B cell (primary cell): Measurements from ENCODE around the gene CRTC3. TPM values are rescaled to one million over a fixed set of nuclear protein-coding genes. Genes with fewer than 3 reads are reported as not detected.

ENCODE experiments used
- ATAC-seq: fragments of 200-7000 bp; cut with Tn5 transposase; one replicate; pipeline ENCODE4 v1.10.0; 2021; ENCODE audit warnings: low read depth, mild to moderate bottlenecking, moderate number of reproducible peaks, moderate library complexity
- CTCF ChIA-PET: fragments of 350-600 bp; sonication (Branson Sonifier 250); formaldehyde crosslinking; loops from one replicate; lab custom pipeline; 2021; ENCODE audit warnings: antibody characterized with exemption, inconsistent platforms; lab: Charles Lee
- POLR2A ChIA-PET: fragments of 350-600 bp; sonication (Branson Sonifier 250); formaldehyde crosslinking; loops from one replicate; lab custom pipeline; 2021; ENCODE audit warnings: antibody characterized with exemption; lab: Charles Lee
- DNase-seq: peaks from one replicate; pipeline ENCODE4 v3.0.0; 2013
- H2AFZ ChIP-seq: 2 replicates; pipeline ENCODE4 v1.6.1; 2012; ENCODE audit warnings: mild to moderate bottlenecking, low read depth, low read length; ENCODE audit not compliant: insufficient read depth, poor library complexity, severe bottlenecking
- H3K27ac ChIP-seq, 2 donors: 1 replicate in 1 of 2; 2 replicates in 1 of 2; pipeline ENCODE4 v1.5.1; 2012 to 2013; ENCODE audit warnings: low read length in 2 of 2, mild to moderate bottlenecking in 2 of 2, moderate library complexity in 1 of 2
- H3K27me3 ChIP-seq, 4 experiments: fragments of 200-600 bp in 1 of 4; sonication (generic) in 1 of 4; replicated peaks in 1 of 4; 1 replicate in 2 of 4; 2 replicates in 2 of 4; pipeline versions ENCODE4 v1.6.1 to v1.7.0; 2013 to 2016; ENCODE audit warnings: low read length in 3 of 4, mild to moderate bottlenecking in 2 of 4, mixed read lengths in 1 of 4, moderate library complexity in 1 of 4; ENCODE audit not compliant: insufficient read depth in 4 of 4, control insufficient read depth in 3 of 4; ENCODE audit errors: control extremely low read depth in 1 of 4
- H3K36me3 ChIP-seq, 2 experiments: replicated peaks in 1 of 2; 1 replicate in 1 of 2; 2 replicates in 1 of 2; pipeline versions ENCODE4 v1.6.1 to v1.7.1; 2013; ENCODE audit warnings: low read length in 1 of 2; ENCODE audit not compliant: insufficient read depth in 2 of 2, control insufficient read depth in 1 of 2; ENCODE audit errors: control extremely low read depth in 1 of 2, extremely low read depth in 1 of 2
- H3K4me1 ChIP-seq, 2 donors: fragments of 200-600 bp in 1 of 2; sonication (generic) in 1 of 2; 1 replicate in 1 of 2; 2 replicates in 1 of 2; pipeline versions ENCODE4 v1.5.1 to v1.6.1; 2013 to 2017; ENCODE audit warnings: low read length in 2 of 2; ENCODE audit not compliant: control insufficient read depth in 2 of 2, insufficient read depth in 2 of 2
- H3K4me2 ChIP-seq: replicated peaks from 2 replicates; pipeline ENCODE3; 2012; ENCODE audit warnings: mild to moderate bottlenecking, low read depth, low read length; ENCODE audit not compliant: poor library complexity, severe bottlenecking
- H3K4me3 ChIP-seq, 5 experiments: fragments of 200-600 bp in 1 of 5; sonication (generic) in 1 of 5; 1 replicate in 3 of 5; 2 replicates in 2 of 5; pipeline versions ENCODE4 v1.5.1 to v1.7.0; 2011 to 2016; ENCODE audit warnings: low read length in 4 of 5, mild to moderate bottlenecking in 4 of 5, low read depth in 2 of 5, control low read depth in 1 of 5, moderate library complexity in 1 of 5; ENCODE audit not compliant: insufficient read depth in 1 of 5; ENCODE audit errors: control extremely low read depth in 1 of 5, extremely low read depth in 1 of 5
- H3K79me2 ChIP-seq: fragments of 200-600 bp; sonication (generic); one replicate; pipeline ENCODE4 v1.6.0; 2016; ENCODE audit warnings: low read length; ENCODE audit not compliant: control insufficient read depth, insufficient read depth
- H3K9ac ChIP-seq: fragments of 200-600 bp; sonication (generic); 2 replicates; pipeline ENCODE4 v1.6.1; 2017; ENCODE audit warnings: mild to moderate bottlenecking, low read length, moderate library complexity
- H3K9me3 ChIP-seq, 3 donors: one replicate each; pipeline versions ENCODE4 v1.6.1 to v1.7.1; 2013; ENCODE audit warnings: low read length in 2 of 3; ENCODE audit not compliant: control insufficient read depth in 2 of 3, insufficient read depth in 1 of 3; ENCODE audit errors: control extremely low read depth in 1 of 3
- H4K20me1 ChIP-seq: 2 replicates; pipeline ENCODE4 v1.6.0; 2012; ENCODE audit warnings: mild to moderate bottlenecking, low read length; ENCODE audit not compliant: insufficient read depth, control insufficient read depth, poor library complexity, severe bottlenecking
- H3K27ac Mint-ChIP-seq: one replicate; pipeline ENCODE4 v1.8.0; 2021; ENCODE audit warnings: mixed read lengths
- H3K27me3 Mint-ChIP-seq: one replicate; pipeline ENCODE4 v1.8.0; 2021; ENCODE audit warnings: mixed read lengths
- H3K4me1 Mint-ChIP-seq: one replicate; pipeline ENCODE4 v1.8.0; 2021; ENCODE audit warnings: mixed read lengths
- H3K4me3 Mint-ChIP-seq: one replicate; pipeline ENCODE4 v1.8.0; 2021; ENCODE audit warnings: mixed read lengths
- H3K9me3 Mint-ChIP-seq: one replicate; pipeline ENCODE4 v1.8.0; 2022; ENCODE audit warnings: mixed read lengths; ENCODE audit not compliant: insufficient read depth
- CTCF ChIP-seq: fragments of 200-600 bp; IDR thresholded peaks from one replicate; pipeline ENCODE4 v1.8.0; 2022; ENCODE audit warnings: antibody characterized with exemption, mild to moderate bottlenecking
- EZH2 ChIP-seq: IDR thresholded peaks from 2 replicates; pipeline ENCODE4 v1.6.1; 2012; ENCODE audit warnings: borderline replicate concordance, low read depth, mild to moderate bottlenecking, moderate library complexity, low read length; ENCODE audit not compliant: insufficient read depth, poor library complexity, severe bottlenecking
- WGBS: methylation state at CpG from one replicate; pipeline ENCODE4 v1.1.5; 2013; ENCODE audit warnings: missing lambda C conversion rate; ENCODE audit not compliant: insufficient coverage; 5-methylcytosine and 5-hydroxymethylcytosine counted together
- intact Hi-C: fragments of 100-400 bp; cut with micrococcal nuclease; formaldehyde crosslinking; loops from one replicate; pipeline ENCODE4 v1.10.0; 2022
- polyA plus RNA-seq: library from polyadenylated mRNA; depleted of rRNA; stranded (reverse); fragments of >200 nt; gene quantifications from 2 replicates; pipeline ENCODE4 v1.2.3, GENCODE V29; 2012
- total RNA-seq, 2 donors: library from RNA; stranded (reverse); fragments of 120-200 nt in 1 of 2; gene quantifications; 1 replicate in 1 of 2; 2 replicates in 1 of 2; pipeline versions ENCODE4 v1.2.3 to v1.2.4, GENCODE V29; 2013 to 2022

Gene CRTC3
- total and polyA plus RNA-seq, 2 donors (not counting 1 experiment from before 2014, with no cell fraction given) = 34.7 to 95.8 TPM

- WGBS = 91% methylated on average over 8 of the region's 9 CpGs
- H3K9me3 ChIP-seq = no peaks in the 10 kb centered on the region
- ChIA-PET CTCF (no interaction called here), POLR2A (no interaction called here)
- H2AFZ ChIP-seq = no peak overlapping the region
- no peaks in the 10 kb centered on the region for H3K36me3 ChIP-seq
- peaks cover 25% of the 10 kb centered on the region for H3K4me1 Mint-ChIP-seq
- TF ChIP-seq EZH2 (no peak), CTCF (no peak)
- H3K4me2 ChIP-seq = no peak overlapping the region
- H3K79me2 ChIP-seq = no peaks in the 10 kb centered on the region
- H3K9ac ChIP-seq = no peak overlapping the region
- peaks cover 28 to 32% of the 10 kb centered on the region in 2 donors for H3K4me1 ChIP-seq
- no peaks in the 10 kb centered on the region for H4K20me1 ChIP-seq
- ATAC-seq = no peak
- H3K9me3 Mint-ChIP-seq = no peaks in the 10 kb centered on the region
- no peak overlapping the region for H3K27ac ChIP-seq
- intact Hi-C loops = no loop called here
- no peak overlapping the region for H3K4me3 Mint-ChIP-seq
- H3K4me3 ChIP-seq = no peak overlapping the region
- peaks cover 0 to 24% (median 0%) of the 10 kb centered on the region in 4 experiments for H3K27me3 ChIP-seq
- peaks cover 7% of the 10 kb centered on the region for H3K27me3 Mint-ChIP-seq
- no peak overlapping the region for H3K27ac Mint-ChIP-seq
- no peak for DNase-seq
Observed at GRCh38 chr15:90681480-90681879, 151.8 kb downstream of the CRTC3 start.

- H3K4me3 Mint-ChIP-seq = no peak overlapping the region
- DNase-seq = no peak
- H3K36me3 ChIP-seq = no peaks in the 10 kb centered on the region
- 85% methylated on average over 6 of the region's 10 CpGs for WGBS
- peaks cover 0 to 22% (median 0%) of the 10 kb centered on the region in 4 experiments for H3K27me3 ChIP-seq
- POLR2A ChIA-PET = no interaction called here
- no peak overlapping the region for H2AFZ ChIP-seq
- no peak overlapping the region for H3K4me2 ChIP-seq
- H3K27ac Mint-ChIP-seq = no peak overlapping the region
- no peak overlapping the region for H3K4me3 ChIP-seq
- H3K4me1 ChIP-seq = peaks cover 25 to 29% of the 10 kb centered on the region in 2 donors
- H3K9ac ChIP-seq = no peak overlapping the region
- no peaks in the 10 kb centered on the region for H3K79me2 ChIP-seq
- peaks cover under 1% of the 10 kb centered on the region for H3K9me3 Mint-ChIP-seq
- no peak overlapping the region for H3K27ac ChIP-seq
- TF ChIP-seq EZH2 (no peak), CTCF (no peak)
- peaks cover 23% of the 10 kb centered on the region for H3K4me1 Mint-ChIP-seq
- peaks cover 7% of the 10 kb centered on the region for H3K27me3 Mint-ChIP-seq
- CTCF ChIA-PET = interaction anchor here (1.2 kb wide), 1 partner anchor 35 kb away, joined by 3 read pairs; no protein-coding TSS in a partner anchor
- ATAC-seq = no peak
- no peaks in the 10 kb centered on the region for H4K20me1 ChIP-seq
- no peaks in the 10 kb centered on the region for H3K9me3 ChIP-seq
- intact Hi-C loops = no loop called here
Observed at GRCh38 chr15:90683371-90683770, 153.6 kb downstream of the CRTC3 start.
